Prostate gland (tissue), 2 donors: ENCODE results near the gene GTF2H2C_2.
"Not testable (repeated sequence)": the region's sequence is repeated elsewhere in the genome, so short reads cannot be mapped to it uniquely, and the experiment has no call there.

Source experiments
- POLR2AphosphoS5 ChIP-seq: sonication (generic); formaldehyde crosslinking; IDR thresholded peaks from one replicate; pipeline ENCODE4 v1.6.1; 2017; ENCODE audit warnings: antibody characterized with exemption
- TF ChIP-seq, protein P1 (sequence below), 4 experiments: fragments of 200-600 bp in 2 of 4; fragments of 450-650 bp in 2 of 4; sonication (generic) in 2 of 4; IDR thresholded peaks; 1 replicate in 3 of 4; 2 replicates in 1 of 4; pipeline ENCODE4 v1.5.1; 2016 to 2019; ENCODE audit warnings: antibody characterized with exemption in 4 of 4, mild to moderate bottlenecking in 2 of 4, moderate library complexity in 2 of 4

DNA sequence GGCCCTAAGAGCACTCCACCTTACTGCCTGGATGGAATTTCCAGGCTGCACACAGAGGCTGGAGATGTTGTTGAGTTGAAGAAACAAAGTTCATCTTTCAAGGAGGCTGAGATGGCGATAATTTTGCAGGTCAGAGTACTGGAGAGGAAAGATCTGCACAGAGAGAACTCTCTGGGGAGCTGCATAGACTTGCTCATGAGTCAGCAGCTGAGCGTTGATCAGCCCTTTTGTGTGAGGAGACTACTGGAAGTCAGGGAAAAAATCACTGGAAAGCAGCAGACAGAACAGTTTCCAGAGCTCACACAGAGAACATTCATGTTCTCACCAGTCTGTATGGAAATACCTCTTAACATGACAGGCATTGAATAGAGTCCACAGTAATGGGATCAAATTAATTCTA, 23.4 kb downstream of the GTF2H2C_2 start:
- TF ChIP-seq, protein P1, sequence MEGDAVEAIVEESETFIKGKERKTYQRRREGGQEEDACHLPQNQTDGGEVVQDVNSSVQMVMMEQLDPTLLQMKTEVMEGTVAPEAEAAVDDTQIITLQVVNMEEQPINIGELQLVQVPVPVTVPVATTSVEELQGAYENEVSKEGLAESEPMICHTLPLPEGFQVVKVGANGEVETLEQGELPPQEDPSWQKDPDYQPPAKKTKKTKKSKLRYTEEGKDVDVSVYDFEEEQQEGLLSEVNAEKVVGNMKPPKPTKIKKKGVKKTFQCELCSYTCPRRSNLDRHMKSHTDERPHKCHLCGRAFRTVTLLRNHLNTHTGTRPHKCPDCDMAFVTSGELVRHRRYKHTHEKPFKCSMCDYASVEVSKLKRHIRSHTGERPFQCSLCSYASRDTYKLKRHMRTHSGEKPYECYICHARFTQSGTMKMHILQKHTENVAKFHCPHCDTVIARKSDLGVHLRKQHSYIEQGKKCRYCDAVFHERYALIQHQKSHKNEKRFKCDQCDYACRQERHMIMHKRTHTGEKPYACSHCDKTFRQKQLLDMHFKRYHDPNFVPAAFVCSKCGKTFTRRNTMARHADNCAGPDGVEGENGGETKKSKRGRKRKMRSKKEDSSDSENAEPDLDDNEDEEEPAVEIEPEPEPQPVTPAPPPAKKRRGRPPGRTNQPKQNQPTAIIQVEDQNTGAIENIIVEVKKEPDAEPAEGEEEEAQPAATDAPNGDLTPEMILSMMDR (IDR thresholded peaks at IDR 0.05) = not testable (repeated sequence)
- not testable (repeated sequence) for TF ChIP-seq POLR2AphosphoS5
